GM18870 (cell line): ENCODE data around the gene GJB4.
"Not testable (repeated sequence)": the region's sequence is repeated elsewhere in the genome, so short reads cannot be mapped to it uniquely, and the experiment has no call there.

ENCODE experiments used
- ATAC-seq: cut with Tn5 transposase; IDR thresholded peaks from one replicate; pipeline ENCODE4 v1.9.1; 2021; ENCODE audit warnings: moderate library complexity; ENCODE audit not compliant: unreplicated experiment

Gene GJB4

GRCh38 chr1:34794790-34795180 is 35.2 kb downstream of the GJB4 start:
- ATAC-seq = no peak

DNA sequence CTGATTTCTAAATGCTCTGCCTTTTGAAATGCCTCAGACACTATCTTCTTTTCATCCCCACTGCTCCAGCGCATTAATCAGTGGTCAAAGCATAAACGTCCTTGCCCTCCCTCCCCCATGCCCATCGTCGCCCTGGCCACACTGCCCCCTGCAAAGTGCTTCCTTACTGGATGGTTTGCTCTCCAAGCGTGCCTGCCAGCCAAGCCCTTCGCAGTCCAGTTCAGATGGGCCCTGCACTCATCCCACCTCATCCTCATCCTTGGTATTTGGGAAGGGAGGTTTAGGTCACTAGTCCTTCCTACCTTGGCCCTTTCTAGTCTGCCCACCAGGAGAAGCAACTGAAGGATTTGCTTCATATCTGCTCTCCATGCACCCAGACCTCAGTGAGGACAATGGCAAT is 36.4 kb downstream of the GJB4 start:
- ATAC-seq = no peak

- no peak for ATAC-seq
Observed at GRCh38 chr1:34796990-34797389, 37.5 kb downstream of the GJB4 start.

GRCh38 chr1:34800214-34800613 is 40.7 kb downstream of the GJB4 start:
- ATAC-seq = no peak

DNA sequence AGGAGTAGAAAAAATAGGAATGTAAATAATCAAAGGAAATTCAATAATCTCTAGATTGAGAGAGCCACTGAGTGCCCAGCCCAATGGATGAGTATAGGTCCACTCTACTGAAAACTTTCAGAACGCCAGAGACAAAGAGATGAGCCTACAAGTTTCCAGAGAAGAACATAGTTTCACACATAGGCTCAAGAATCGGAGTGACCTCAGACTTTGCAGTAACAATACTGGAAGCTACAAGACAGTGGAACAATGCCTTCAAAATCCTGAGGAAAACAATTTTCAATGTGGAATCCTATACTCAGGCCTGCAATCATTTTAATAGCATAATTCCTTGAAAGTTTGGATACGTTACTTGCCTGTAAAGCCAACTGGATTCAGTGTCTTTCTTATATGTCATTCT is 44.2 kb downstream of the GJB4 start:
- ATAC-seq = no peak

- ATAC-seq = no peak
Observed at GRCh38 chr1:34806396-34806795, 46.9 kb downstream of the GJB4 start.

DNA sequence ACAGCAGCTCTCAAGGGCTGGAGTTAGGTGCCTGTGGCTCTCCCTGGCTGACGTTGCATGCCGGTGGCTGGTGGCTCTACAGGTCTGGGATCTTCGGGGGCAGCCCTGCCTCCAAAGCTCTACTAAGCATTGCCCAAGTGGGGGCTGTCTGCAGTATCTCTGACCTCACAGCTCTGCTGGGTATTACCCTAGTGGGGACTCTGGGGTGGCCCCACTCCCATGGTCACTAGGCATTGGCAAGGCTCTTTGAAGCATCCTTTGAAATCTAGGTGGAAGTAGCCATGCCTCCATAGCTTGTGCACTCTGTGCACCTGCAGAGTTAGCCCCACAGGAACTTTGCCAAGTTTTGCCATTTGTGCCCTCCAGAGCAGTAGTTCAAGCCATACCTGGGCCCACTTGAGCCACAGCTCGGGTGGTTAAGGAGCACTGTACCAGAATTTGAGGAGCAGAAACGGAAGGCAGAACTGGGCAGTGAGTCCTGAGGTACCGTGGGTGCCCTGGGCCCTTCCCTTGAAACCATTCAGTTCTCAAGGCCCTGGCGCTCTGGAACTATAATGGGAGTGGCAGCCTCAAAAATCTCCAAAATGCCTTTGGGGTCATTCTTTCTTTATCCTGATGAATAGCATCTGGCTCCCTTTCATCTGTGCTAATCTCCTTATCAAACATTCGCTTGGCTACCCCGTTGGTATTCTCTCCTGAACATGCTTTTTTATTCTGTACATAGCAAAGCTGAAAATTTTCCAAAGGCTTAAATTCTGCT is 48.7 kb downstream of the GJB4 start:
- no peak for ATAC-seq

GRCh38 chr1:34810781-34811180 is 51.2 kb downstream of the GJB4 start:
- ATAC-seq = not testable (repeated sequence)
